A549 treated with CpdA at 1 μM for 4 hours (cell line): ENCODE measurements around the gene TIMM23. TPM values are rescaled to one million over a fixed set of nuclear protein-coding genes. Genes with fewer than 3 reads are reported as not detected.

Source experiments
- total RNA-seq: library from RNA; stranded (reverse); fragments of 200-300 nt; extraction: Qiagen RNA extraction; gene quantifications from 5 replicates; pipeline ENCODE4 v1.2.3, GENCODE V29; 2022; ENCODE audit warnings: low read depth

Gene TIMM23, protein sequence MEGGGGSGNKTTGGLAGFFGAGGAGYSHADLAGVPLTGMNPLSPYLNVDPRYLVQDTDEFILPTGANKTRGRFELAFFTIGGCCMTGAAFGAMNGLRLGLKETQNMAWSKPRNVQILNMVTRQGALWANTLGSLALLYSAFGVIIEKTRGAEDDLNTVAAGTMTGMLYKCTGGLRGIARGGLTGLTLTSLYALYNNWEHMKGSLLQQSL
- total RNA-seq, result 151 to 161 TPM (median 152 TPM) in 5 replicates

DNA sequence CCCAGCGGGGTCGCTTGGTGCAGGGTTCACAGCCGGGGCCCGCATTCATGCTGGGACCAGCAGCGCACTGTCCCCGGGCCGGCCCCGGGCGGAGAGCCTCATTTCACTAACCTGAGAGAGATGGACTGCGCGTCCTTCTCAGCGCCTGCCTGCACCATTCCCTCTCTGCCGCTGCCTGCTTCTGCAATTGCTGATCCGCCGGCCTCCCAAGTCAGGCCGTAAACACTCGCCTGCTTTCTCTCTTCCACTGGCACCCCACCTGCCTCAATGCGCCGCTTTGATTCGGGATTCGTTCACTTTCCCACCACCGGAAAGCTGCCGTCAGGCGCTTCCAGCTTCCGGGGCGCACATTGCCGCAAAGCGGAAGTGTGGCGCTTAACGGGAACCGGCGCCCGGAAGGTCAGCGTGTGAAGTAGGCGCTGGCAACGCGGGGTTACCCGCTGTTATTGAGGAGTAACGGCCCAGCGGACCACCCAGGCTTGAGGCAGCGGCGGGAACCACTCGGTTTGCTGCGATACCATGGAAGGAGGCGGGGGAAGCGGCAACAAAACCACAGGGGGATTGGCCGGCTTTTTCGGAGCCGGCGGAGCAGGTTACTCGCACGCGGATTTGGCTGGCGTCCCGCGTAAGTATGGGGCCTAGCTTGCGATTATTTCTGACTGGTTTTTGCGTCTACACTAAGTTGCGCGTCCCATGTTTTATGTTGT is at the start of gene TIMM23:
TSS of gene TIMM23 (plus strand) at position 384 of the 707 bp plus-strand sequence. CDS start at position 520, 136 bp downstream.

DNA sequence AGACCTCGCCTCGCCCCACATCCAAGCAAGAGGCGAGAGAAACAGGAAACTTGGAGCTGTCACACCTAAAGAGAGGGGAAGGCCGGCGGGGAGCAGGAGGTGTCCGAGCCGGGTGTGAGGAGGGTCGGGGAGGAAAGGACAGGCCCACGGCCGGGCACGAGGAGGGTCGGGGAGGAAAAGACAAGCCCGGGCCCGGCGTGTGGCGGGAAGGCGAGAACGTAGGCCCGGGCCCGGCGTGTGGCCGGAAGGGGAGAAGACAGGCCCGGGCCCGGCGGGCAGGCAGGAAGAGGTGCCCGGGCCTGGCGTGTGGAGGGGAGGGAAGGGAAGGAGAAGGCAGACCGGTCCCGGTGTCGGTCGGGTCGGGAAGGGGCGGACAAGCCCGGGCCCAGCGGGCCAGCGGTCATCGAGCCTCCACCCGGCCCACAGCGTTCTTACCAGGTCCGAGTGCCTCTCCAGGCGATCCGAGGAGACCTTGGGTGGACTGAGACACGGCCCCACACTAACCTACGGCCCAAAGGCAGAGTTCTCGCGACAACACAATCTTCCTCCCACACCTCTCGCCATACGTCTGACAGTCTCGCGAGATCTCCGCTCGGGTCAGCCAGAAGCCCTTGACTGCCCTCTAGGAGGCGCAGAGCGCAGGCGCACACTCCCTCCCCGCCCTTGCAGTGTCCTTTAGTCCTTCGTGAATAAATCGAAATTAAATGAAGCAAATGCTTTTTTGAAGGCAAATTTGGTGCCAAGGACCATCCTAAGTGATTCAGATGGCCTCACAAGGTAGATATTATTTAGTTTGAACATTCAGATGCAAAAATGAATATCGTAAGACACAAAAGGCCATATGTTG is 58.0 kb downstream of the TIMM23 start, which contains the start of gene NCOA4:
TSS of gene NCOA4 (minus strand) at position 533 of the 847 bp plus-strand sequence. CDS start 13,943 bp downstream, outside the sequence.

DNA sequence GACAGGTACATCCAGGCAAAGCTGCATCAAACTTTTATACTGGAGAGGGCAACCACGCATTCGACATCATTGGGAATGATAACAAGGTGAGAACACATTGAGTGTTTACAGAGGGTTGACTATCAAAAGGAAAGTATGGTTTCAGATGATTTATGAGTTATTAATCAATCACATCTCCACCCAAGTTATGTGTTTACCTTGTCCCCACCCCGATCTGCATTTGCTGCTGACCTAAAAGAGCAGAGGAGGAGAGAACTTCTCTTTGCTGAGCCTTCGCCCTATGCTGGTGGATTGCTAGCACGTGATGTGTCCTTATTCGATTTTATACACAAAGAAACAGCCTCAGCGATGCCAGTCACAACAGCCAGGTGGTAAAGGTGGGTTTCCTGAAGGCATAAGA is 74.0 kb downstream of the TIMM23 start, which contains the start of gene MSMB:
TSS of gene MSMB (minus strand) at position 9 of the 400 bp plus-strand sequence. CDS start 32 bp downstream, outside the sequence.

Other genes with a start within 250 kb of the TIMM23 start
- gene WASHC2C, start 245.2 kb upstream of the TIMM23 start, total RNA-seq, result 16.9 to 25.4 TPM (median 18.8 TPM) in 5 replicates
- 5.9 to 10.4 TPM (median 6.9 TPM) in 5 replicates for gene AGAP4, start 125.0 kb upstream of the TIMM23 start, total RNA-seq
- gene NCOA4, start 58.1 kb downstream of the TIMM23 start, total RNA-seq, result 85.5 to 107 TPM (median 89.2 TPM) in 5 replicates
- gene MSMB, start 73.8 kb downstream of the TIMM23 start, total RNA-seq, result not detected in 5 replicates